Uterus (tissue), 4 donors: ENCODE measurements around the gene NTRK2. TPM values are rescaled to one million over a fixed set of nuclear protein-coding genes. Genes with fewer than 3 reads are reported as not detected.

Experiments used
- DNase-seq, 2 donors: peaks; one replicate each; pipeline ENCODE4 v3.0.0-alpha.2; 2019 to 2020
- H3K27ac ChIP-seq, 2 donors: fragments of 200-600 bp; sonication (generic); 1 replicate in 1 of 2; 2 replicates in 1 of 2; pipeline ENCODE4 v1.5.1; 2016 to 2018
- H3K27me3 ChIP-seq, 2 donors: fragments of 200-600 bp; sonication (generic); one replicate each; pipeline ENCODE4 v1.5.1; 2018 to 2019; ENCODE audit warnings: control low read depth in 1 of 2
- H3K36me3 ChIP-seq, 2 donors: fragments of 200-600 bp; sonication (generic); one replicate each; pipeline ENCODE4 v1.5.1; 2019; ENCODE audit warnings: control low read depth in 1 of 2
- H3K4me1 ChIP-seq, 2 donors: fragments of 200-600 bp; sonication (generic); one replicate each; pipeline ENCODE4 v1.5.1; 2018 to 2019; ENCODE audit warnings: control low read depth in 1 of 2
- H3K4me3 ChIP-seq, 2 donors: fragments of 200-600 bp; sonication (generic); 1 replicate in 1 of 2; 2 replicates in 1 of 2; pipeline ENCODE4 v1.5.1; 2018 to 2019; ENCODE audit warnings: mild to moderate bottlenecking in 1 of 2
- H3K9me3 ChIP-seq, 2 donors: fragments of 200-600 bp; sonication (generic); one replicate each; pipeline ENCODE4 v1.5.1; 2019; ENCODE audit warnings: control low read depth in 1 of 2
- POLR2A ChIP-seq, 2 donors: fragments of 450-650 bp; IDR thresholded peaks; one replicate each; pipeline ENCODE4 v1.6.1; 2016; ENCODE audit warnings: antibody characterized with exemption in 2 of 2, mild to moderate bottlenecking in 1 of 2, moderate library complexity in 1 of 2
- intact Hi-C: fragments of 100-400 bp; cut with DNase I; formaldehyde crosslinking; loops from one replicate; pipeline ENCODE4 v1.15.1; 2023; ENCODE audit warnings: low total_unique reads
- total RNA-seq, 4 donors: library from RNA; depleted of rRNA in 3 of 4; stranded (reverse); fragments of >200 nt in 3 of 4; gene quantifications; one replicate each; pipeline versions ENCODE4 v1.1.0 to v1.2.4, GENCODE V29; 2014 to 2023
- TF ChIP-seq, protein P1 (sequence below), 4 experiments: fragments of 200-600 bp in 2 of 4; fragments of 450-650 bp in 2 of 4; sonication (generic) in 2 of 4; IDR thresholded peaks; one replicate each; pipeline ENCODE4 v1.5.1; 2016 to 2019; ENCODE audit warnings: antibody characterized with exemption in 4 of 4, mild to moderate bottlenecking in 2 of 4, moderate library complexity in 1 of 4
- donor health status: DM: yes; HTN: yes; CAD: no.

The NTRK2 gene
- total RNA-seq, 4 donors from 2014 or later = 6.5 to 23.2 (median 12.5) TPM

DNA sequence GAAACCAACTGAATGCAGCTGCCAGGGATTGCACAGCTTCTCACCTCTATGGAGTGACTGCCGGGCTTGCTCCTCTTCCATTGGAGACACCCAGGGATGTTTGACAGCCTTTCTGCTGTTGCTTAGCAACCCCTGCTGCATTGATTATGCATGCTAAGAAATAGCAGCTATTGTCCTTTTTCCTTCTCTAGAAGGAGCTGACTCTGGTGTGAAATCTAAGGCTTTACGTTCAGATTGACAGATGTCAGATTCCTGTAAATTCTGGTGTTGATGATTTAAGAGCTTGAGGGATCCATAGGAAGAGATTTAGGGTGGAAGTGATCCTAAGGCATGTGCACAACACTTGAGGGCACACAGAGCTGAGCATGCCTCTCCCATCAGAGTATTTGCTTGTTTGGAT, 267.7 kb downstream of the NTRK2 start:
- H3K36me3 ChIP-seq = no peaks in the 10 kb centered on the region
- intact Hi-C loops = no loop called here
- no peaks in the 10 kb centered on the region for H3K27me3 ChIP-seq
- H3K4me1 ChIP-seq = no peaks in the 10 kb centered on the region
- no peak for DNase-seq
- H3K27ac ChIP-seq = no peak overlapping the region
- no peaks in the 10 kb centered on the region for H3K9me3 ChIP-seq
- H3K4me3 ChIP-seq = no peak overlapping the region
- TF ChIP-seq POLR2A (IDR thresholded peaks at IDR 0.05) = no peak
- TF ChIP-seq, protein P1, sequence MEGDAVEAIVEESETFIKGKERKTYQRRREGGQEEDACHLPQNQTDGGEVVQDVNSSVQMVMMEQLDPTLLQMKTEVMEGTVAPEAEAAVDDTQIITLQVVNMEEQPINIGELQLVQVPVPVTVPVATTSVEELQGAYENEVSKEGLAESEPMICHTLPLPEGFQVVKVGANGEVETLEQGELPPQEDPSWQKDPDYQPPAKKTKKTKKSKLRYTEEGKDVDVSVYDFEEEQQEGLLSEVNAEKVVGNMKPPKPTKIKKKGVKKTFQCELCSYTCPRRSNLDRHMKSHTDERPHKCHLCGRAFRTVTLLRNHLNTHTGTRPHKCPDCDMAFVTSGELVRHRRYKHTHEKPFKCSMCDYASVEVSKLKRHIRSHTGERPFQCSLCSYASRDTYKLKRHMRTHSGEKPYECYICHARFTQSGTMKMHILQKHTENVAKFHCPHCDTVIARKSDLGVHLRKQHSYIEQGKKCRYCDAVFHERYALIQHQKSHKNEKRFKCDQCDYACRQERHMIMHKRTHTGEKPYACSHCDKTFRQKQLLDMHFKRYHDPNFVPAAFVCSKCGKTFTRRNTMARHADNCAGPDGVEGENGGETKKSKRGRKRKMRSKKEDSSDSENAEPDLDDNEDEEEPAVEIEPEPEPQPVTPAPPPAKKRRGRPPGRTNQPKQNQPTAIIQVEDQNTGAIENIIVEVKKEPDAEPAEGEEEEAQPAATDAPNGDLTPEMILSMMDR (IDR thresholded peaks at IDR 0.05) = no peak

DNA sequence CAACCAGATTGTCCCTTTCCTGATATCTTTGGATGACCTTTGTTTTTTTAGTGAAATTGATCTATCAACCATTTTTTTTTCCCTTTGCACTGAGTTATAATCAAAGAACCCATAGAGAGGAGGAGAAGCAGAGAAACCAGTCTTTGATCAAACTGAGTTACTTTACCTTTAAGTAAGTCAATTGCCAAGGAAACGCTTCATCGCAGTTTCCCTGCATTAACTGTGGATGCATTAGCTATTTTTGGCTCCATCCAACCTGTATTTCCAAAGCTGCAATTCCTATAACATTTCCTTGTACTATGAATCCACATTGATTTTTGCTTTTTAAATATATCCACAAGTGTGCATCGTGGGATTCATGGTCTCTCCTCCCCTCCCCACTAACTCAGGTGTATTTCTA, 268.1 kb downstream of the NTRK2 start:
- H3K4me1 ChIP-seq = no peaks in the 10 kb centered on the region
- no peak overlapping the region for H3K27ac ChIP-seq
- no peak for TF ChIP-seq POLR2A (IDR thresholded peaks at IDR 0.05)
- TF ChIP-seq, protein P1 (IDR thresholded peaks at IDR 0.05) = no peak
- intact Hi-C loops = no loop called here
- DNase-seq = no peak
- H3K27me3 ChIP-seq = no peaks in the 10 kb centered on the region
- H3K4me3 ChIP-seq = no peak overlapping the region
- no peaks in the 10 kb centered on the region for H3K9me3 ChIP-seq
- H3K36me3 ChIP-seq = no peaks in the 10 kb centered on the region

DNA sequence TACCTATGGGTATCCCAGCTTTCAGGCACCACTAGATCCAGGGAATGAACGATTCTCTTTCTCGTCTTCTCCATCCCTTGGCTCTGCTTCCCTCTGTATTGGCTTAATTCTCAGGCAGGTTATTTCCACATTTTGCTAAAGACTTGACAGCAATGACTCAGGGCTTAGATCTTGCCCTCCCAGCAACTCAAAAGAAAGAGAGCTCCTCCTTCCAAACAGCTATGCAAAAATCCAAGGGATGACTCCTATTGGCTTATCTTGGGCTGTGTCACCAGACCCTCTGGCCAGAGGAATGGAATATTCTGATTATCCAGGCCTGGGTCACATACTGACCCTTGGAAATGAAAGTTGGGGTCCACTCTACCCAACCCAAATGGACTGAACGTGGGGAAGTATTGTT, 270.2 kb downstream of the NTRK2 start:
- H3K9me3 ChIP-seq = no peaks in the 10 kb centered on the region
- H3K27ac ChIP-seq = no peak overlapping the region
- no peaks in the 10 kb centered on the region for H3K4me1 ChIP-seq
- no peak overlapping the region for H3K4me3 ChIP-seq
- no peaks in the 10 kb centered on the region for H3K27me3 ChIP-seq
- intact Hi-C loops = no loop called here
- no peak for DNase-seq
- TF ChIP-seq, protein P1 (IDR thresholded peaks at IDR 0.05) = no peak
- no peak for TF ChIP-seq POLR2A (IDR thresholded peaks at IDR 0.05)
- no peaks in the 10 kb centered on the region for H3K36me3 ChIP-seq

DNA sequence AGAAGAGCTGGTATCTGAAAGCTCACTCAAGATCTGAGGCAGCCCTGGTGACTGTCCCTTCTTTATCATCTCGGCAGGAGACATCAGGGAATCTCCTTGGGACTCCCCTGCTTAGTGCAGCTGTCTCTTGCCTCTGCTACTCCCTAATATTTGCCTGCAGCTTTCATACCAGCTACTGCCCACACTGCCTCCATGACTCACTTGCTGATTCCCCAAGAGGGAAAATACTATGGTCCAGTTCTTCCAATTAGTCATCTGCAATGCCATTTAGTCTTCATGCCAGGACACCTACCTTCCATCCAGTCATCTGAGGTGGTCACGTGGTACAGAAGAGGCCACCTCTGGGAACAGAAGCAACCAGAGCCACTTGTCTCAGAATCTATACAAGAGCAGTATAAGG, 270.8 kb downstream of the NTRK2 start:
- no peak for TF ChIP-seq POLR2A (IDR thresholded peaks at IDR 0.05)
- TF ChIP-seq, protein P1 (IDR thresholded peaks at IDR 0.05) = no peak
- intact Hi-C loops = no loop called here
- H3K4me3 ChIP-seq = no peak overlapping the region

DNA sequence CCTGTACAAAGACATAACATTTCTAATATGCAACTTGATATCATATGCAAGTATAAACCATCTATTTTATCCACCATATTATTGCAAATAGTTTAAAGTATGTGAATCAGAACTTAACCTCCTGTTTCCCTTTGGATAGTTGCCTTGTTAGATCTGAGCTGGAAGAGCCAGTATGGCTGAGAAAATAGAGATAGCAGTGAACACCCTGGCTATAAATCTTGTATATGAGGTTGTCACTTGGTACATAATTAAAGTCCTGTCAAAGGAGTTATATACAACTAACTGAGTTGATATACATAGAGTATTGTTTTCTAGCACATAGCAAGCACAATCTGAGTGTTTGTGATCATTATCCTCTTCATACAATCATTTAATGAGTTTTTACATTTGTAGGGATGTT, 272.3 kb downstream of the NTRK2 start:
- Histone ChIP-seq H3K27ac (no peak overlapping the region), H3K9me3 (no peaks in the 10 kb centered on the region), H3K27me3 (no peaks in the 10 kb centered on the region), H3K4me3 (no peak overlapping the region), H3K36me3 (no peaks in the 10 kb centered on the region), H3K4me1 (no peaks in the 10 kb centered on the region)
- TF ChIP-seq POLR2A (IDR thresholded peaks at IDR 0.05) = no peak
- TF ChIP-seq, protein P1 (IDR thresholded peaks at IDR 0.05) = no peak
- no peak for DNase-seq
- intact Hi-C loops = no loop called here

More for the DNA sequence above, 270.8 kb downstream of the NTRK2 start:
- Histone ChIP-seq H3K4me1 (no peaks in the 10 kb centered on the region), H3K36me3 (no peaks in the 10 kb centered on the region), H3K9me3 (no peaks in the 10 kb centered on the region), H3K27me3 (no peaks in the 10 kb centered on the region), H3K27ac (no peak overlapping the region)
- DNase-seq = no peak
